DOHH2 (cell line): ENCODE results near the gene RAP1B.

Experiments used
- H3F3A ChIP-seq: fragments of 200-600 bp; sonication (generic), shearing (Covaris generic); 2 replicates; pipeline ENCODE4 v1.6.0; 2016; ENCODE audit warnings: antibody characterized with exemption, mild to moderate bottlenecking; ENCODE audit not compliant: control insufficient read depth, insufficient read depth
- H3K27ac ChIP-seq: fragments of 200-600 bp; sonication (generic); 2 replicates; pipeline ENCODE4 v1.5.1; 2014; ENCODE audit warnings: low read depth, mild to moderate bottlenecking, low read length, moderate library complexity
- H3K27me3 ChIP-seq: fragments of 200-600 bp; sonication (generic); 2 replicates; pipeline ENCODE4 v1.6.1; 2014; ENCODE audit warnings: mild to moderate bottlenecking, low read length, mixed read lengths; ENCODE audit not compliant: control insufficient read depth
- H3K36me3 ChIP-seq: fragments of 200-600 bp; sonication (generic); 2 replicates; pipeline ENCODE4 v1.6.1; 2014; ENCODE audit warnings: mild to moderate bottlenecking, low read length, moderate library complexity, mixed read lengths; ENCODE audit not compliant: control insufficient read depth
- H3K4me1 ChIP-seq: fragments of 200-600 bp; sonication (generic); 2 replicates; pipeline ENCODE4 v1.6.1; 2014; ENCODE audit warnings: mild to moderate bottlenecking, low read length, mixed read lengths; ENCODE audit not compliant: control insufficient read depth
- H3K4me2 ChIP-seq: fragments of 200-600 bp; sonication (generic); 2 replicates; pipeline ENCODE4 v1.6.0; 2014; ENCODE audit warnings: mild to moderate bottlenecking, low read length, moderate library complexity
- H3K4me3 ChIP-seq: fragments of 200-600 bp; sonication (generic); 2 replicates; pipeline ENCODE4 v1.5.1; 2014; ENCODE audit warnings: mild to moderate bottlenecking, low read length, mixed read lengths
- H3K79me2 ChIP-seq: fragments of 200-600 bp; sonication (generic); 2 replicates; pipeline ENCODE4 v1.6.1; 2014; ENCODE audit warnings: mild to moderate bottlenecking, low read length, mixed read lengths; ENCODE audit not compliant: control insufficient read depth
- H3K9me2 ChIP-seq: fragments of 200-600 bp; sonication (generic); replicated peaks from 2 replicates; pipeline ENCODE4 v1.6.1; 2014; ENCODE audit warnings: mild to moderate bottlenecking, low read length, mixed read lengths; ENCODE audit not compliant: control insufficient read depth
- H3K9me3 ChIP-seq: fragments of 200-600 bp; sonication (generic); 2 replicates; pipeline ENCODE4 v1.6.1; 2014; ENCODE audit warnings: antibody characterized with exemption, low read length, mixed read lengths; ENCODE audit not compliant: control insufficient read depth, insufficient read depth
- H4K20me1 ChIP-seq: fragments of 200-600 bp; sonication (generic); 2 replicates; pipeline ENCODE4 v1.6.0; 2014; ENCODE audit warnings: low read depth, mild to moderate bottlenecking, antibody characterized with exemption, low read length, moderate library complexity; ENCODE audit not compliant: control insufficient read depth, insufficient read depth
- EZH2phosphoT487 ChIP-seq: fragments of 200-600 bp; sonication (generic); IDR thresholded peaks from 2 replicates; pipeline ENCODE4 v1.6.1; 2017; ENCODE audit warnings: borderline replicate concordance, mild to moderate bottlenecking, antibody characterized with exemption, low read length, moderate library complexity, mixed read lengths
- TF ChIP-seq, protein P1 (sequence below): fragments of 200-600 bp; sonication (generic); IDR thresholded peaks from one replicate; pipeline ENCODE4 v1.5.1; 2014; ENCODE audit warnings: antibody characterized with exemption, mild to moderate bottlenecking, low read depth, low read length; ENCODE audit not compliant: poor library complexity, severe bottlenecking

Gene RAP1B

DNA sequence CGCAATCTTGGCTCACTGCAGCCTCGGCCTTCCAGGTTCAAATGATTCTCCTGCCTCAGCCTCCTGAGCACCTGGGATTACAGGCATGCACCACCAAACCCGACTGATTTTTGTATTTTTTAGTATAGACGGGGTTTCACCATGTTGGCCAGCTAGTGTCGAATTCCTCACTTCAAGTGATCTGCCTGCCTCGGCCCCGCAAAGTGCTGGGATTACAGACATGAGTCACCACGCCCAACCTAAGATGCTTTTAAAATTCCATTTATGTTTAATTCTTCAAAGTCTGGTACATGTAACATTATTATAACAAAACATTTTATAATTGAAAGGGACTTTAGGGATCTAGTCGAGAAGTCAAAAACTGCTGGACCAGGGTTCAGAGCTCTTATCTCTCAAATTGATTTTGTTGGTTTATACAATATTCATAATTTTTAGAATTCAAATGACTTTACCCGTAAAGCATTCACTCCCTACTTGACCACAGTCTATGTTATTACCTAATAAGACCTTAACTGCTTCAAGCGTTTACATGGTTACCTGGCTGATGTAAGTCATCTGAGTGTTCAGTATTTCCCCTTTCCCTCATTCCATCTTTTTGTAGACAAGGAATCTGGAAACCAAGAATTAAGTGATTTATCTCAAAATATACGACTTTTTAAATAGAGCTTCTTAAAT is 28.2 kb downstream of the RAP1B start:
- Histone ChIP-seq H3K9me2 (no peaks in the 10 kb centered on the region), H3K4me2 (peak overlapping the region; percentile 24; the same call in 1 of the 2 replicates), H3F3A (peaks cover 27% of the 10 kb centered on the region), H3K9me3 (no peaks in the 10 kb centered on the region), H3K4me1 (peaks cover 76% of the 10 kb centered on the region), H4K20me1 (0 out of 2 replicates have a peak, but pooled peaks cover 5% of the 10 kb centered on the region), H3K4me3 (no peak overlapping the region; the same call in 1 of the 2 replicates), H3K79me2 (peaks cover 100% of the 10 kb centered on the region), H3K36me3 (peaks cover 66% of the 10 kb centered on the region), H3K27me3 (no peaks in the 10 kb centered on the region), H3K27ac (peak overlapping the region; percentile 55)
- TF ChIP-seq EZH2phosphoT487, result no peak
- TF ChIP-seq, protein P1, sequence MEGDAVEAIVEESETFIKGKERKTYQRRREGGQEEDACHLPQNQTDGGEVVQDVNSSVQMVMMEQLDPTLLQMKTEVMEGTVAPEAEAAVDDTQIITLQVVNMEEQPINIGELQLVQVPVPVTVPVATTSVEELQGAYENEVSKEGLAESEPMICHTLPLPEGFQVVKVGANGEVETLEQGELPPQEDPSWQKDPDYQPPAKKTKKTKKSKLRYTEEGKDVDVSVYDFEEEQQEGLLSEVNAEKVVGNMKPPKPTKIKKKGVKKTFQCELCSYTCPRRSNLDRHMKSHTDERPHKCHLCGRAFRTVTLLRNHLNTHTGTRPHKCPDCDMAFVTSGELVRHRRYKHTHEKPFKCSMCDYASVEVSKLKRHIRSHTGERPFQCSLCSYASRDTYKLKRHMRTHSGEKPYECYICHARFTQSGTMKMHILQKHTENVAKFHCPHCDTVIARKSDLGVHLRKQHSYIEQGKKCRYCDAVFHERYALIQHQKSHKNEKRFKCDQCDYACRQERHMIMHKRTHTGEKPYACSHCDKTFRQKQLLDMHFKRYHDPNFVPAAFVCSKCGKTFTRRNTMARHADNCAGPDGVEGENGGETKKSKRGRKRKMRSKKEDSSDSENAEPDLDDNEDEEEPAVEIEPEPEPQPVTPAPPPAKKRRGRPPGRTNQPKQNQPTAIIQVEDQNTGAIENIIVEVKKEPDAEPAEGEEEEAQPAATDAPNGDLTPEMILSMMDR, result no peak

- TF ChIP-seq, protein P1, result no peak
- TF ChIP-seq EZH2phosphoT487, result no peak
- Histone ChIP-seq H3K9me3 (no peaks in the 10 kb centered on the region), H4K20me1 (0 out of 2 replicates have a peak, but pooled peaks cover 7% of the 10 kb centered on the region), H3K4me1 (peaks cover 71% of the 10 kb centered on the region), H3K9me2 (no peaks in the 10 kb centered on the region), H3K27ac (peak overlapping the region; percentile 55), H3K36me3 (peaks cover 68% of the 10 kb centered on the region), H3K4me3 (no peak overlapping the region; the same call in 1 of the 2 replicates), H3K4me2 (peak overlapping the region; percentile 24; the same call in 1 of the 2 replicates), H3F3A (peaks cover 23% of the 10 kb centered on the region; the same call in 1 of the 2 replicates), H3K79me2 (peaks cover 100% of the 10 kb centered on the region), H3K27me3 (no peaks in the 10 kb centered on the region)
These were observed 28.7 kb downstream of the RAP1B start for GRCh38 chr12:68639396-68639767.

DNA sequence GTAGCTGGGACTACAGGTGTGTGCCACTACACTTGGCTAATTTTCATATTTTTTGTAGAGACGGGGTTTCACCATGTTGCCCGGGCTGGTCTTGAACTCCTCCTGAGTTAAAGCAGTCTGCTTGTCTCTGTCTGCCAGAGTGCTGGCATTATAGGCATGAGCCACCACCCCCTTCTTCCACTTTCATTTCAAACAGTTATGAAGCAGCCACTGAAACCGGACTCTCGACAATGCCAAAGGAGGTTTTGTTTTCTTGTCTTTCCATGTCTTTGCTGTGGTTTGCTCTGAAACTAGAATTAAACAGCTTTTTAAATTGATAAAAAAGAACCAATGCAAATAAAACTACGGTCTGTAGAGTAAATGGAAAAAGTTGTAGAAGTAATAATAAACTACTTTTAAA is 30.4 kb downstream of the RAP1B start:
- Histone ChIP-seq H3K4me2 (no peak overlapping the region), H3K27me3 (no peaks in the 10 kb centered on the region), H3K9me3 (no peaks in the 10 kb centered on the region), H3K36me3 (peaks cover 65% of the 10 kb centered on the region), H3K4me3 (no peak overlapping the region), H3F3A (peaks cover 15% of the 10 kb centered on the region; the same call in 1 of the 2 replicates), H3K4me1 (peaks cover 53% of the 10 kb centered on the region), H3K27ac (no peak overlapping the region), H4K20me1 (peaks cover 14% of the 10 kb centered on the region; the same call in 1 of the 2 replicates), H3K9me2 (no peaks in the 10 kb centered on the region), H3K79me2 (peaks cover 100% of the 10 kb centered on the region)
- TF ChIP-seq, protein P1, result no peak
- TF ChIP-seq EZH2phosphoT487, result no peak
